GM18508 (cell line): ENCODE results near the gene MYD88.
"Not testable (repeated sequence)": the region's sequence is repeated elsewhere in the genome, so short reads cannot be mapped to it uniquely, and the experiment has no call there.

ENCODE experiments used
- ATAC-seq: cut with Tn5 transposase; IDR thresholded peaks from one replicate; pipeline ENCODE4 v1.9.1; 2021; ENCODE audit warnings: moderate number of reproducible peaks; ENCODE audit not compliant: insufficient read depth, unreplicated experiment

MYD88 gene

GRCh38 chr3:38124324-38125122 lies 13.9 kb upstream of the MYD88 start:
- ATAC-seq, result no peak

- no peak for ATAC-seq
These were observed 12.9 kb upstream of the MYD88 start for GRCh38 chr3:38125305-38126120.

- no peak for ATAC-seq
These were observed 12.2 kb upstream of the MYD88 start for GRCh38 chr3:38126121-38126892.

GRCh38 chr3:38127611-38128302 lies 10.7 kb upstream of the MYD88 start:
- no peak for ATAC-seq

- no peak for ATAC-seq
These were observed 10.2 kb upstream of the MYD88 start for GRCh38 chr3:38128303-38128655.

- no peak for ATAC-seq
These were observed 9.4 kb upstream of the MYD88 start for GRCh38 chr3:38129058-38129457.

GRCh38 chr3:38130631-38131065 lies 7.8 kb upstream of the MYD88 start:
- no peak for ATAC-seq

- no peak for ATAC-seq
These were observed 6.7 kb upstream of the MYD88 start for GRCh38 chr3:38131621-38132369.

- ATAC-seq, result no peak
These were observed 5.3 kb upstream of the MYD88 start for GRCh38 chr3:38133209-38133556.

- no peak for ATAC-seq
These were observed 4.7 kb upstream of the MYD88 start for GRCh38 chr3:38133557-38134405.

GRCh38 chr3:38134517-38135143 lies 3.8 kb upstream of the MYD88 start:
- not testable (repeated sequence) for ATAC-seq

GRCh38 chr3:38135621-38136277 lies 2.7 kb upstream of the MYD88 start:
- not testable (repeated sequence) for ATAC-seq

- ATAC-seq, result no peak
These were observed 2.1 kb upstream of the MYD88 start for GRCh38 chr3:38136393-38136776.

- peak; percentile 81 for ATAC-seq
These were observed 1.5 kb upstream of the MYD88 start, which contains the start of gene ACAA1 for GRCh38 chr3:38136777-38137614. Gene ACAA1 (minus strand): TSS chr3:38137127. CDS start chr3:38137035, 92 bp downstream.

- no peak for ATAC-seq
These were observed 679 bp upstream of the MYD88 start for GRCh38 chr3:38137615-38138348.

GRCh38 chr3:38139191-38139590 lies 730 bp downstream of the MYD88 start:
- ATAC-seq, result no peak
